ENCODE results near the gene CDH4.

CDH4 gene

DNA sequence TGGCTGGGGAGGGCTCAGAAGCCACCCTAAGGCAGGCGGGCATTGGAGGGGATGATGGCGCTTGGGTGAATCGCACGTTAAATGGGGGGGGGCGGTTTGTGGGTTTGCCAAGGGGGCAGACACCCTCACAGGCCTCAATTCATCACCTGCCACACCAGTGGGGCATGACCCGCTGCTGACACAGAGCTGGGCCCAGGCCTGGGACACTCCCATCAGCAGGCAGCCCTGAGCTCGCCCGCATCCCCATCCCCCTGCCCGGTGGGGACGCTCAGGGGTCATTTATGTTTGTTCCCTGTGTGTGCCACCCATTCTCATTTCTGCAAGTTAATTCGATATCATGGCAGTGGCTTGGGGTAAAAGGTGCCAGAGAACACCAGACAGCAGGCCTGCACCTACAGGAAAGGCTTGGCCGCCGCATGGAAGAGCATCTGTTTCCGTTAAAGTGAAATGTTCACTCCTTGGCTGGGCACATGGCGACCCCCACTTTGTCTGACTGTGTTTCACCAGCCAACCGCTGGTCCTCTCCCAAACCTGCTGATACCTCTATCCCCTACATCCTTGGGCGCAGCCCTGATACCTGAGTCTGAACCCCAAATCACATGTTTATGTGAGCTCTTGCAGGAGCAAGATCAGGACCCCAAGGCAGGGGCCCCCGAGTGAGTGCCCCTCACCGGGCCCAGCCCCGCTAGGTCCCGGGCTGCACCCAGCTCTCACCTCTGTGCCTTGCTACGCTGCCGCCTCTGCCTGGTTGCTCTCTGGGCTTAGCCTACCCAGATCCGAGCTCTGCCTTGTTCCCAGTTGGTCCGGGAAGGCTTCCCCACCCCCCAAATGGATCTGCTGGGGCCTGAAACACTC, 564.8 kb downstream of the CDH4 start:
- no peak for DNase-seq

DNA sequence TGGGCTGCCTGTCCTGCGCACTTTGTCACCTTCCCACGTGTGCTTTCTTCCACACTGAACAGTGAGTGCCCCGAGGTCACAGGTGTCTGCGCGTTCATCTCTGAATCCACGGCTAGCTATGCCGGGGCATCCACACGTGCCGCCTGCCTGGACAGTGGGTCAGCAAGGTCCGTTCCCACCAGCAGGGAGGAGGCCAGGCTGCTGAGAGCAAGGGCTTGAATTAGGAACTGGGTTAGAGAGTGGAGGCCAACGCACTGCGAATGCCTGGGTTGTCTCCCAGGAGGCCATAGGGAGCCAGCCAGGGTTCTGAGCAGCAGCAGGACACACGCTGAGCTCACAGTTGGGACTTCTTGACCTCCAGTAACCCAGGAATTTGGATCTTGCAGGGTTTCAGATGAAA, 565.5 kb downstream of the CDH4 start:
- no peak for DNase-seq

GRCh38 chr20:61818746-61819573, 566.9 kb downstream of the CDH4 start:
- DNase-seq: no peak

DNA sequence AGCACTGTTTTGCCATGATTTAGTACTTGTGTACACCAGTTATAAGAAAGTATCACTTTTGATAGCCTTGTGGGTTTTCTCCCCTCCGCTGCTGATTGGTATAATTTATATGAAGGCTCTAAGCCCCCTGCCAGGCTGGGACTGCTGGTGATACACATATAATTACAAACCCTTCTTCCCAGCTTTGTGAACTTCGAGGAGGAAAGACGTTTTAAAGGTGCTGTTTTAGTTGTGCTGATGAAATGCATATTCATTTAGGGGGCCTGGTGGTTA, 567.4 kb downstream of the CDH4 start:
- DNase-seq: no peak

DNA sequence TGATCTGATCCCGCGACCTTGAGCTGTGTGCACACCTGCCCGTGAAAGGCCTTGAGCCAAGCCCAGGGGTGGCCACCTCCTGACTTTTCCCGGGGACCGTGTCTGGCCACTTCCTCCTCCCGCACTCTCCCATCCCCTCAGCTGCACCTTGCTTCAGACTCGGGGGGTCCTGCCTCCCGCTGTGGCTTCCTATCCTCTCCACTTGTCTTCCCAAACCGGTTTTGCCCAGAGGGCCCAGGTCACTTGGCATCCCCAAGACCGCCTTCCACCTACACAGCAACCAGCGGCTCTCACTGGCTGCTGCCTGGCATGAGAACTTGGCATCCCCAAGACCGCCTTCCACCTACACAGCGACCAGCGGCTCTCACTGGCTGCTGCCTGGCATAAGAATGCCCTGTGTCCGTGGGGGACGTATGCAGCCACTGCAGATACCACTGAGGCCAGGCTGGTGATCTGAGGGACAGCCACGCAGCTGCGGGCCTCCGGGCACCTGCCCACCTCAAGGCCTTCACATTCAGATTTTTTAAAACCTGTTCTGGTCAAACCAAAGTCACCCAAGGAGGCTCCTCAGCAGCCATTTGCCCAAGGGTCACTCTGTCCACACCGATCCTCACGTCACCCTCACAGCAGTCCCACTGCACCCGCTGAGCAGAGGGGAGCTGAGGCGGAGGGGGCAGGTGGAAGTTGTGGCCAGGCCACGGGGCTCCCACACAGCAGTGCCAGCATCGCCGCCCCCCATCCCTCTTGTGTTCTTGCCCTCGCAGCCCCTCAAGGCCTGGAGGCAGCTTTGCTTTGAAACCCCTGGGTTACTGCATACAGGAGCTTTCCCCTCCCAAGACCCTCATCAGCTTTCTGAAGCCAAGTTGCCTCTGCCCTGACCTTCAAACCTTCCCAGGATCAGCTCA, 568.1 kb downstream of the CDH4 start:
- no peak for DNase-seq

GRCh38 chr20:61821735-61822134, 569.7 kb downstream of the CDH4 start:
- no peak for DNase-seq

DNA sequence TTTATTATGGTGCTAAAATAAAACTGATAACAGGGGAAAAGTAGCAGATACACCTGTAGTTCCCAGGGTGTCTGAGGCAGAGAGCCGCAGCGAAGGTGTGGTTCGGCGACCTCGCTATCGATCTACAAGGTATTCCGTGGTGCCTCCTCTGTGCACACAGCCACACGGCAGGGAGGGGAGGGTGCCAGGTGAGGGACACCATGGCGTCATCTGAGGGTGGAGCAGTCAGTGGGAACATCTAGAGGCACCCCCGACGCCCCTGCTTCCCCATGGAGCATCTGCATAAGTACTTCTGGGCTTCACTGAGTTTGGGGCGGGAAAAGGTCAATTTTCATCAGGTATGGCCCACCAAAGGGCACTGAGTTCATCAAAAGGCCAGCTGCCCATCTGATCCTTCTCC, 570.3 kb downstream of the CDH4 start:
- no peak for DNase-seq

DNA sequence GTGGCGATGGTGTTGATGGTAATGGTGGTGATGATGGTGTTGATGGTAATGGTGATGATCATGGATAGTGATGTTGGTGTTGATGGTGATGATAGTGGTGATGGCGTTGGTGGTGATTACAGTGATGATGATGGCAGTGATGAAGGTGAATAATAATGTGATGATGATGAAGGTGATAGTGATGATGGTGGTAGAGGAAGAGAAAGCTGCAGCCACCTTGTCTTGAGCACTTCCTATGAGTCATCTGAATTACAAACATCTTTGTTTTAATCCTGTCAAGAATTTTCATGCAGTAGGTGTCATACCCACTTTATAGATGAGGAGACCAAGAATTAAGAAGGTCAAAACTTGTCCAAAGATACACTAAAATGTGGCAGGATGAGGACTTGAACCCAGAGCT, 571.2 kb downstream of the CDH4 start:
- DNase-seq: no peak

- no peak for DNase-seq
These were observed 576.8 kb downstream of the CDH4 start for GRCh38 chr20:61828891-61829290.

DNA sequence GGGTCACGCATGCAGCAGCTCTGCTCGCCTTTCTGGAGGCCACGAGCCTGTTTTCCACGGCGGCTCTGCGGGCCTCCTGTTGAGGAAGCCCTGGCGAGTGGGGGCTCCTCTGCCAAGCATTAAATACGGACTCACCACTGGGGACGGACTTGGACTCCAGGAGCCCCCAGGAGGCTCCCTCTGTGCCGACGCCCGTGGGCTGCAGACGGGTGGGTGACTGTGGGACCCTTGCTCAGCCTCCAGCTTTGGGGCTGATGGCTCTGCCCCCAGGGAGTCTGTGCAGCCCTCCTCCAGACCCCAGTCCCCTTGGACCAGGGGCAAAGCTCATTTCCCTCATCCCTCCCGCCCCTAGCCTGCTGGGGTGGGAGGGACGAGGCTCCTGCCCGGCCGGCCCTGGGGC, 577.5 kb downstream of the CDH4 start:
- no peak for DNase-seq

DNA sequence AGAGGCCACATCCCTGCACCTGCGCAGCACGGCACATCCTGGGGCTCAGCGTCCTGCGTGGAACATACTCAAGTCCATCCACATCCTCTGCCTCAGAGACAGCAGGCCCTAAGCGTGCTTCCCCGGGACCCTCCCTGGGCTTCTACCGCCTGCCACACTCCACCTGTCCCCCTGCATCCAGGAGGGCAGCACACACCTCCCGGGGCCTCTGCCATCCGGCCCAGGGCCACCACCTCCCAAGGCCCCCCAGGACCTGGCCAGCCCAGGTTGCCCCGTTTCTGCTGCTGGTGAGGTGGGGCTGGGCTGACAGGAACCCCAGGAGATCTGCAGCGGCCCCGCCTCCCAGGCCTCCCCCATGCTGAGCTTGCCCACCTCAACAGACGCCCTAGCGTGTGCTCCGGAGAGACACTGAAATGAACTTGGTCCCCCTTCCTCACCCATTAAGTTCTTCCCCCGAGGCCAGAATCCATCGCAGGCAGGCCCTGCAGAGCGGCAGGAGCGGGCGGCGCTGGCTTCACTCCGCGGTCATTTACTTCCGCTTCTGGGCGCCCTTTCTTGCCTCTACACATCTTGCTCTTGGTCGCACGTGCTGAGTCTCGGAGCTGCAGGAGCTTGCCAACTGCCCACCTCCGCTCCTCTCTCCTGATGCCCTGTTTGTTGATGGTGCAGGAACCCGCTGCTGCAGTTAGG, 578.3 kb downstream of the CDH4 start:
- no peak for DNase-seq

GRCh38 chr20:61830991-61831390, 578.9 kb downstream of the CDH4 start:
- DNase-seq: no peak

DNA sequence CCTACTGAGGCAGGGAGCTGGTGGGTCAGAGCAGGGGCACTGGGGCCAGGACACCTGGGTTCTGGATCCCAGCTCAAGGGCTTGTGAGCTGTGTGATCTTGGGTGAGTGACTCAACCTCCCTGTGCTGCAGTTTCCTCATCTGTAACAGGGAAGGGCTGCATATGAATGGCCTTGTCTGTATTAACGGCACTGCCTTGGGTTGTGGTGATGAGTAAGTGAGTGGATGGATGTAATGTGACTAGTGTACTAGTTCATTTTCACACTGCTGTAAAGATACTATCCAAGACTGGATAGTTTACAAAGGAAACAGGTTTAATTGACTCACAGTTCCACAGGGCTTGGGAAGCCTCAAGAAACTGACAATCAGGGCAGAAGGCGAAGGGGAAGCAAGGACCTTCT, 580.1 kb downstream of the CDH4 start:
- DNase-seq: no peak

DNA sequence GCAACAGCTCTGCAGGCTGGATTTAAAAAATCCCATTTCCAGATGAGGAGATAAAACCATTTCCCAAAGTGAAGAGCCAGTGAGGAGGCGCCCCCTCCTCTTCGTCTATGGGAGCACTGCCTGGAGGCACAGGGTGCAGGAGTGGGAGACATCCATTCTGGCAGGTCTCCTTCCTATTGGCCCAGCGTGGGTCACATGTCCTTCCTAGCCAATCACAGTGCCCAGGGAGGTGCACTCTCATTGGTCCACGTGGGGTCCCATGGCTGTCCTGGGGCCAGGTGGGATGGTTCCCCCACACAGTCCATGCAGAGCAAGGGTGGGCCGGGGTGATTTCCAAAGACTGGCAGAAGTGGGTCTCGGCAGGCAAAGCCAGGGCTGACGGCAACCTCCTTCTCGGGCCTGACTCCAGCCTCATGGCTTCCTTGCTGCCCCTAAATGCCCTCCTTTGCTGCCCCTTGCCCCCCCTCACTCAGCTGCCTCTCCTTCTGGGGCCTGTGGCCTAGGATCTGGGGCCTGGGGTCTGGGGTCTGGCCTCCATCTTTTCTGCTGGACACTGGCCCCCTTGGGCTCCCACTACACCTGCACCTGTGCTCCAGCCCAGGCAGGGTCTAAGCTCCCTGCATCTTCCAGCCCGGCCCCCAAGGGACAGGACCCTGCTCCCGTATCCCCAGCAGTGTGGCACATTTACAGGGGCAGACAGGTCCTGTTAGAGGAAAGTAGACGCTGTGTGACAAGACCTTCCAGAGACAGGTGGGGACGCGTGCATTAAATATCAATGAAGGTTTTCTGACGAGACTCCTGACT, 581.9 kb downstream of the CDH4 start:
- DNase-seq: no peak

GRCh38 chr20:61835301-61835700, 583.2 kb downstream of the CDH4 start:
- DNase-seq: no peak

DNA sequence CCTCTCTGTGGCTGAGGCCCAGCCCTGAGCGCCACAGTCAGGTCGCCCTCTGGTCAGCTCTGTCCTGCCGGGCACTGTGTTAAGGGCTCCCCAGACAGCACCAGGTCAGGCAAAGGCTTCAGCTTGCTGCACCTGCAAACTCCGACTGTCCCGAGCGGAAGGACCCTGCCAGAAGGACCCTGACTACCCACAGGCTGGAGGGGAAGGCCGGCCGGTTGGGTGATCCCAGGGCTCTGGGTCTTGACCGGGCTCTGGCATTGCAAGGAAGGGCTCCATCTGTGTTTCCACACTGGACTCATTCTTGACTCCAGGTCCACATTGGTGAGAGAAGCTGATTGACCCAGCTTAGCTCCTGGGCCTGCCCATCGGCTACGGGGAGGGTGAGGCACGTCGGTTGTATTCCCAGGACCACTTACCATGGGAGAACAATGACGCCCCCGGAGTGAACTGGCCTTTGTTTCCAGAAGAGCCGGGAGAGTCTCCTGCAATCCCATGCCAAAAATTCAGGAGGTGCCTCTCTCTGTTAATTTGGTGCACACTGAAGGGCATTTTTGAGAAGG, 583.8 kb downstream of the CDH4 start:
- DNase-seq: peak; percentile 10

- DNase-seq: no peak
These were observed 585.1 kb downstream of the CDH4 start for GRCh38 chr20:61837200-61837599.

DNA sequence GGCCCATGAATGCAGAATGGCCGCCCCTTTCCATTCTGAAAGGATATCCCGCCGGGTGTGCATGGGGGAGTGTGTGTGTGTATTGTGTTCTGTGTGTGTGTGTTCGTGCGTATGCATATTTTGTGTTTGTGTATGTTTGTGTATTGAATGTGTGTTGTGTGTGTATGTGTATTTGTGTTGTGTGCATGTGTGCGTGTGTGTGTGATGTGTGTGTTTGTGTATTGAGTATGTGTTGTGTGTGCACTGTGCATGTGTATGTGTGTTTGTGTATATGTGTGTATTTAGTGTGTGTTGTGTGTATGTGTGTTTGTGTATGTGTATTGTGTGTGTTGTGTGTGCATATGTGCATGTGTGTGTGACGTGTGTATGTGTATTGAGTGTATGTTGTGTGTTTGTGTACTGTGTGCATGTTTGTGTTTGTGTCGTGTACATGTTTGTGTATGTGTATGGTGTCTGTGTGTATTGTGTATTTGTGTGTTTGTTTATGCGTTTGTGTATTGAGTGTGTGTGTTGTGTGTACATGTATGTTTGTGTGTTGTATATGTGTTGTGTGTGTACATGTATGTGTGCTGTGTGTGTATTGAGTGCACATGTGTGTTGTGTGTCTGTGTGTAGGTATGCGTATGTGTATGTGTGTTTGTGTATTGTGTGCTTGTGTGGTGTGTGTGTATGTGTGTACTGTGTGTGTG, 587.3 kb downstream of the CDH4 start:
- no peak for DNase-seq

DNA sequence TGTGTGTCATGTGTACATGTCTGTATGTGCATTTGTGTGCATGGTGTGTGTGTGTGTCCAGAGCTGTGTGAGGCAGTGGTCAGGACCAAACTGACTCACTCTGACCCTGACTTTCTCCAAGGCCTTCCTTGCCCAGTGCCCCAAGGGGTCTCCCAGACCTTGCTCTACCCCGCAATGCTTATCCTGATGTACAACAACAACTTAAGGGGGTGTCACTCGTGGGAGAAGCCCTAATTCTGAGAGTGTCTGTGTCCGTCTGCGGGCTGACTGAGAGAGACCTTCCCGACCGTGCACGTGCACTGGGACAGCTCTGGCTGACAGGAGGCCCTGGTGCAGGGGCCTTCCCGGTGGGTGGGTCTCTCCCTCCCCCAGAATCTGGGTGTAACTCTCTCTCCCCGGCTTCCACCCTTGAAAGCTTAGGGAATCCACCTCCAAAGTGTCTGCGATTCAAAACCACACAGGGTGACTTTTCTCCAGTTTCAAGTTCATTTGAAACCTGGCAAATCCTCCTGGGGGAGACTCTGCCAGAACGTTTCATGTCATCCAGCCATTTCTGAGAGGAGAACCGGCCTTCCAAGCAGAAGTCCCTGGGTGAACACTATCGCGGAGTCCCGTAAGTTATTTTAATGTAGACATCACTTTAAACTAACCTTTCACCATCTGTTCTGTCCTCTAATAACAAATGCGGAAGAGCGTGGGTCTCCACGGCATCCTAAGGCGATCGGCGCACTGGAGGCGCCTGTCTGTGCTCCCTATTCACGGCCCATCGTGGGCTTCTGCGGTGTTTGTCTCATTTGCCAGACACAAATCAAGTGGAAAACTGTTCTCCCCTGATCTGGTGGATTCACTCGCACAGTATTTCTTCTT, 588.1 kb downstream of the CDH4 start:
- DNase-seq: peak; percentile 0

Data from CD4-positive, alpha-beta T cell treated with Interleukin-15 for 1 hour (primary cell).